WTC11 (cell line): ENCODE measurements around the gene VCPKMT. TPM values are rescaled to one million over a fixed set of nuclear protein-coding genes. Genes with fewer than 3 reads are reported as not detected.

ENCODE experiments used
- ATAC-seq: fragments of 200-7000 bp; cut with Tn5 transposase; 2 replicates; pipeline ENCODE4 v1.10.0; 2021; ENCODE audit warnings: mild to moderate bottlenecking, moderate library complexity
- CTCF ChIA-PET: fragments of 300-600 bp; sonication (Branson Sonifier 250); formaldehyde crosslinking; loops from one replicate; lab custom pipeline; 2021; ENCODE audit warnings: antibody characterized with exemption; lab: Charles Lee
- POLR2A ChIA-PET: fragments of 350-600 bp; sonication (Branson Sonifier 250); formaldehyde crosslinking; loops from one replicate; lab custom pipeline; 2021; ENCODE audit warnings: antibody characterized with exemption; lab: Charles Lee
- DNase-seq: peaks from one replicate; pipeline ENCODE4 v3.0.0; 2021; ENCODE audit warnings: low spot score
- H3K27ac Mint-ChIP-seq: 2 replicates; pipeline ENCODE4 v1.8.0; 2021; ENCODE audit warnings: mixed read lengths
- H3K27me3 Mint-ChIP-seq: 2 replicates; pipeline ENCODE4 v1.8.0; 2021; ENCODE audit warnings: low read depth, mild to moderate bottlenecking, moderate library complexity, mixed read lengths
- H3K36me3 Mint-ChIP-seq: 2 replicates; pipeline ENCODE4 v1.8.0; 2021; ENCODE audit warnings: mixed read lengths
- H3K4me1 Mint-ChIP-seq: 2 replicates; pipeline ENCODE4 v1.8.0; 2022; ENCODE audit warnings: mixed read lengths
- H3K4me3 Mint-ChIP-seq: 2 replicates; pipeline ENCODE4 v1.8.0; 2021; ENCODE audit warnings: mild to moderate bottlenecking, moderate library complexity, mixed read lengths
- H3K9me3 Mint-ChIP-seq: 2 replicates; pipeline ENCODE4 v1.8.0; 2021; ENCODE audit warnings: mixed read lengths
- AFF4 ChIP-seq: sonication (generic); formaldehyde crosslinking; IDR thresholded peaks from 2 replicates; pipeline ENCODE4 v1.8.1; 2023; ENCODE audit warnings: mild to moderate bottlenecking, missing genetic modification reagents, borderline replicate concordance
- ARID4B ChIP-seq: sonication (generic); formaldehyde crosslinking; IDR thresholded peaks from 2 replicates; pipeline ENCODE4 v1.8.0; 2023; ENCODE audit warnings: missing genetic modification reagents, mild to moderate bottlenecking, borderline replicate concordance
- ATF3 ChIP-seq: sonication (generic); formaldehyde crosslinking; conservative IDR thresholded peaks from 2 replicates; pipeline ENCODE4 v1.8.1; 2022; ENCODE audit warnings: mild to moderate bottlenecking, missing genetic modification reagents
- ATF6 ChIP-seq: sonication (generic); formaldehyde crosslinking; IDR thresholded peaks from 2 replicates; pipeline ENCODE4 v1.8.1; 2023; ENCODE audit warnings: mild to moderate bottlenecking, missing genetic modification reagents
- CREB1 ChIP-seq: sonication (generic); formaldehyde crosslinking; IDR thresholded peaks from 2 replicates; pipeline ENCODE4 v1.8.0; 2023; ENCODE audit warnings: mild to moderate bottlenecking, missing genetic modification reagents
- E2F1 ChIP-seq: sonication (generic); formaldehyde crosslinking; IDR thresholded peaks from 2 replicates; pipeline ENCODE4 v1.8.0; 2022; ENCODE audit warnings: mild to moderate bottlenecking, missing genetic modification reagents
- HMGXB4 ChIP-seq: sonication (generic); formaldehyde crosslinking; IDR thresholded peaks from 2 replicates; pipeline ENCODE4 v1.8.1; 2023; ENCODE audit warnings: mild to moderate bottlenecking, moderate library complexity, missing genetic modification reagents
- NFYB ChIP-seq: sonication (generic); formaldehyde crosslinking; conservative IDR thresholded peaks from 2 replicates; pipeline ENCODE4 v1.8.0; 2022; ENCODE audit warnings: low read depth, missing genetic modification reagents
- PRDM15 ChIP-seq: sonication (generic); formaldehyde crosslinking; IDR thresholded peaks from 2 replicates; pipeline ENCODE4 v1.8.0; 2022; ENCODE audit warnings: missing genetic modification reagents
- SP1 ChIP-seq: sonication (generic); formaldehyde crosslinking; conservative IDR thresholded peaks from 2 replicates; pipeline ENCODE4 v1.8.1; 2022; ENCODE audit warnings: missing genetic modification reagents
- ZNF263 ChIP-seq: sonication (generic); formaldehyde crosslinking; IDR thresholded peaks from 2 replicates; pipeline ENCODE4 v1.8.1; 2022; ENCODE audit warnings: low read depth, mild to moderate bottlenecking, moderate library complexity, missing genetic modification reagents
- ZNF396 ChIP-seq: fragments of 250-450 bp; sonication (Bioruptor Pico); IDR thresholded peaks from 2 replicates; pipeline ENCODE4 v1.8.0; 2021; ENCODE audit warnings: mild to moderate bottlenecking, moderate library complexity, borderline replicate concordance
- ZNF532 ChIP-seq: fragments of 250-450 bp; sonication (Bioruptor Pico); IDR thresholded peaks from 2 replicates; pipeline ENCODE4 v1.9.0; 2021; ENCODE audit warnings: mild to moderate bottlenecking, borderline replicate concordance
- total RNA-seq: library from RNA; stranded (reverse); gene quantifications from 3 replicates; pipeline ENCODE4 v1.2.3, GENCODE V29; 2021

VCPKMT gene
- total RNA-seq, 1 experiment from 2014 or later: 11.5 TPM

- peaks cover 18% of the 10 kb centered on the region for H3K4me1 Mint-ChIP-seq
- no peak overlapping the region for H3K4me3 Mint-ChIP-seq
- H3K27ac Mint-ChIP-seq: no peak overlapping the region
- POLR2A ChIA-PET: no interaction called here
- TF ChIP-seq SP1 (CRISPR knock-in tag): no peak
- no peak for TF ChIP-seq HMGXB4 (CRISPR knock-in tag)
- no peak for TF ChIP-seq AFF4 (CRISPR knock-in tag)
- TF ChIP-seq CREB1 (CRISPR knock-in tag): no peak
- no peak for TF ChIP-seq E2F1 (CRISPR knock-in tag)
- no peak for TF ChIP-seq ARID4B (CRISPR knock-in tag)
- no peak for TF ChIP-seq ATF3 (CRISPR knock-in tag)
- TF ChIP-seq ZNF396 (CRISPR knock-in tag): no peak
- no peak for TF ChIP-seq ZNF532
- TF ChIP-seq PRDM15: no peak
- no peak for TF ChIP-seq ZNF263
- no peak for TF ChIP-seq ATF6 (CRISPR knock-in tag)
- TF ChIP-seq NFYB: no peak
- TF ChIP-seq, all 79 proteins: peak for 0
- Mint-ChIP-seq H3K9me3 (no peaks in the 10 kb centered on the region), H3K36me3 (no peaks in the 10 kb centered on the region), H3K27me3 (no peaks in the 10 kb centered on the region)
- ATAC-seq: no peak
- DNase-seq: no peak
- CTCF ChIA-PET: interaction anchor here (0.5 to 0.9 kb wide), 3 partner anchors 21 to 229 kb away, joined by 3 to 4 read pairs (median 3); no protein-coding TSS in a partner anchor
These were observed 25.0 kb downstream of the VCPKMT start for GRCh38 chr14:50091240-50091913.
